K562 (cell line): ENCODE data around the gene LY6G6F.

Source experiments
- CHD2 ChIP-seq: IDR thresholded peaks from 2 replicates; pipeline ENCODE4 v1.6.1; 2011; ENCODE audit warnings: low read depth, low read length
- CREM ChIP-seq: IDR thresholded peaks from 2 replicates; pipeline ENCODE4 v1.6.1; 2014; ENCODE audit warnings: antibody characterized with exemption, low read depth
- GATAD2A ChIP-seq: fragments of 450-650 bp; IDR thresholded peaks from 2 replicates; pipeline ENCODE4 v1.6.1; 2017
- KLF16 ChIP-seq: IDR thresholded peaks from 2 replicates; pipeline ENCODE4 v1.6.1; 2016; ENCODE audit warnings: antibody characterized with exemption
- POLR2A ChIP-seq: fragments of 450-650 bp; conservative IDR thresholded peaks from 2 replicates; pipeline ENCODE4 v1.6.1; 2016
- TARDBP ChIP-seq: fragments of 450-650 bp; IDR thresholded peaks from 2 replicates; pipeline ENCODE4 v1.6.1; 2016
- U2AF2 ChIP-seq: fragments of 200-400 bp; formaldehyde crosslinking; optimal IDR thresholded peaks from 2 replicates; pipeline ENCODE3; 2017; ENCODE audit warnings: low read depth, mild to moderate bottlenecking, low read length
- YY1 ChIP-seq, 3 experiments: IDR thresholded peaks; 2 replicates each; pipeline ENCODE4 v1.6.1; 2011; ENCODE audit warnings: low read length in 2 of 3, mild to moderate bottlenecking in 2 of 3, moderate library complexity in 2 of 3, borderline replicate concordance in 1 of 3, control low read depth in 1 of 3, low read depth in 1 of 3; ENCODE audit not compliant: insufficient read depth in 3 of 3, insufficient replicate concordance in 2 of 3, control insufficient read depth in 1 of 3, insufficient read length in 1 of 3; ENCODE audit errors: extremely low read depth in 1 of 3
- TF ChIP-seq, protein P1 (sequence below): sonication (generic); formaldehyde crosslinking; IDR thresholded peaks from 2 replicates; pipeline ENCODE4 v1.9.0; 2022; ENCODE audit warnings: mild to moderate bottlenecking, missing genetic modification reagents
- TF ChIP-seq, protein P2 (sequence below): fragments of 450-650 bp; IDR thresholded peaks from 2 replicates; pipeline ENCODE4 v1.6.1; 2016; ENCODE audit warnings: low read depth
- TF ChIP-seq, protein P3 (sequence below): sonication (generic); formaldehyde crosslinking; IDR thresholded peaks from 2 replicates; pipeline ENCODE4 v1.4.0; 2020; ENCODE audit warnings: mild to moderate bottlenecking, missing genetic modification reagents

DNA sequence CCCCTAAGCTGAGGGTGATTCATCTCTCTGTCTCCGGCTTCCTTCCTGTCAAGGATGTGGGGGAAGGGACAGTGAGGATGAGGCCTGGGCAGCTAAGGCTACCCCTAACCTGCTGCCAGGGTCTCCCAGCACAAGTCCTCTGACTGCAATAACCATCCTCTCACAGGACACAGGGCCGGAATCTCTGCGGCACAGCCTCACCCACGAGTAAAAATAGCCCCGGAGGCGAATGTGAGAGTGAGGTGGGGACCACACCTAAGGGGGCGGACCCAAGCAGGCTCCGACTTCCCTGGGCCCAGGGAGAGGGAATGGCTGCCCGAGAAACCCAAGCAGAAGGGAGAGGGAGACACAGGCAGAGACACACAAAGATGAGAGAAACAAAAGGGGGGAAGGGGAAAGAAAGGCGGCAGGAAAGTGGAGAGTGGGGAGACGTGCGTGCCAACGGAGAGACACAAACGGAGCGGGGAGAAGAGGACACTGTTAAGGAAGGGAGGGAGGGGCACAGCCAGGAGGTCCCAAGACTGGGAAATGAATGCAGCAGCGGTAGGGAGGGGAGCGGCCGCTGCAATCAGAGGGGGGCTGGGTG, 28.2 kb downstream of the LY6G6F start:
- TF ChIP-seq CHD2 (peak; percentile 68), GATAD2A (no peak), KLF16 (no peak), CREM (no peak), YY1 (IDR thresholded peaks at IDR 0.05; ENCODE audit: borderline replicate concordance in 1 of 3, control insufficient read depth in 1 of 3, extremely low read depth in 1 of 3, insufficient read depth in 3 of 3, insufficient read length in 1 of 3, insufficient replicate concordance in 2 of 3, low read depth in 1 of 3, low read length in 2 of 3) (peak in 1 of 3 experiments; percentile 84), TARDBP (no peak), U2AF2 (no peak), POLR2A (peak; percentile 88)
- TF ChIP-seq, protein P1, sequence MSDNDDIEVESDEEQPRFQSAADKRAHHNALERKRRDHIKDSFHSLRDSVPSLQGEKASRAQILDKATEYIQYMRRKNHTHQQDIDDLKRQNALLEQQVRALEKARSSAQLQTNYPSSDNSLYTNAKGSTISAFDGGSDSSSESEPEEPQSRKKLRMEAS (CRISPR knock-in tag): peak; percentile 59
- TF ChIP-seq, protein P2, sequence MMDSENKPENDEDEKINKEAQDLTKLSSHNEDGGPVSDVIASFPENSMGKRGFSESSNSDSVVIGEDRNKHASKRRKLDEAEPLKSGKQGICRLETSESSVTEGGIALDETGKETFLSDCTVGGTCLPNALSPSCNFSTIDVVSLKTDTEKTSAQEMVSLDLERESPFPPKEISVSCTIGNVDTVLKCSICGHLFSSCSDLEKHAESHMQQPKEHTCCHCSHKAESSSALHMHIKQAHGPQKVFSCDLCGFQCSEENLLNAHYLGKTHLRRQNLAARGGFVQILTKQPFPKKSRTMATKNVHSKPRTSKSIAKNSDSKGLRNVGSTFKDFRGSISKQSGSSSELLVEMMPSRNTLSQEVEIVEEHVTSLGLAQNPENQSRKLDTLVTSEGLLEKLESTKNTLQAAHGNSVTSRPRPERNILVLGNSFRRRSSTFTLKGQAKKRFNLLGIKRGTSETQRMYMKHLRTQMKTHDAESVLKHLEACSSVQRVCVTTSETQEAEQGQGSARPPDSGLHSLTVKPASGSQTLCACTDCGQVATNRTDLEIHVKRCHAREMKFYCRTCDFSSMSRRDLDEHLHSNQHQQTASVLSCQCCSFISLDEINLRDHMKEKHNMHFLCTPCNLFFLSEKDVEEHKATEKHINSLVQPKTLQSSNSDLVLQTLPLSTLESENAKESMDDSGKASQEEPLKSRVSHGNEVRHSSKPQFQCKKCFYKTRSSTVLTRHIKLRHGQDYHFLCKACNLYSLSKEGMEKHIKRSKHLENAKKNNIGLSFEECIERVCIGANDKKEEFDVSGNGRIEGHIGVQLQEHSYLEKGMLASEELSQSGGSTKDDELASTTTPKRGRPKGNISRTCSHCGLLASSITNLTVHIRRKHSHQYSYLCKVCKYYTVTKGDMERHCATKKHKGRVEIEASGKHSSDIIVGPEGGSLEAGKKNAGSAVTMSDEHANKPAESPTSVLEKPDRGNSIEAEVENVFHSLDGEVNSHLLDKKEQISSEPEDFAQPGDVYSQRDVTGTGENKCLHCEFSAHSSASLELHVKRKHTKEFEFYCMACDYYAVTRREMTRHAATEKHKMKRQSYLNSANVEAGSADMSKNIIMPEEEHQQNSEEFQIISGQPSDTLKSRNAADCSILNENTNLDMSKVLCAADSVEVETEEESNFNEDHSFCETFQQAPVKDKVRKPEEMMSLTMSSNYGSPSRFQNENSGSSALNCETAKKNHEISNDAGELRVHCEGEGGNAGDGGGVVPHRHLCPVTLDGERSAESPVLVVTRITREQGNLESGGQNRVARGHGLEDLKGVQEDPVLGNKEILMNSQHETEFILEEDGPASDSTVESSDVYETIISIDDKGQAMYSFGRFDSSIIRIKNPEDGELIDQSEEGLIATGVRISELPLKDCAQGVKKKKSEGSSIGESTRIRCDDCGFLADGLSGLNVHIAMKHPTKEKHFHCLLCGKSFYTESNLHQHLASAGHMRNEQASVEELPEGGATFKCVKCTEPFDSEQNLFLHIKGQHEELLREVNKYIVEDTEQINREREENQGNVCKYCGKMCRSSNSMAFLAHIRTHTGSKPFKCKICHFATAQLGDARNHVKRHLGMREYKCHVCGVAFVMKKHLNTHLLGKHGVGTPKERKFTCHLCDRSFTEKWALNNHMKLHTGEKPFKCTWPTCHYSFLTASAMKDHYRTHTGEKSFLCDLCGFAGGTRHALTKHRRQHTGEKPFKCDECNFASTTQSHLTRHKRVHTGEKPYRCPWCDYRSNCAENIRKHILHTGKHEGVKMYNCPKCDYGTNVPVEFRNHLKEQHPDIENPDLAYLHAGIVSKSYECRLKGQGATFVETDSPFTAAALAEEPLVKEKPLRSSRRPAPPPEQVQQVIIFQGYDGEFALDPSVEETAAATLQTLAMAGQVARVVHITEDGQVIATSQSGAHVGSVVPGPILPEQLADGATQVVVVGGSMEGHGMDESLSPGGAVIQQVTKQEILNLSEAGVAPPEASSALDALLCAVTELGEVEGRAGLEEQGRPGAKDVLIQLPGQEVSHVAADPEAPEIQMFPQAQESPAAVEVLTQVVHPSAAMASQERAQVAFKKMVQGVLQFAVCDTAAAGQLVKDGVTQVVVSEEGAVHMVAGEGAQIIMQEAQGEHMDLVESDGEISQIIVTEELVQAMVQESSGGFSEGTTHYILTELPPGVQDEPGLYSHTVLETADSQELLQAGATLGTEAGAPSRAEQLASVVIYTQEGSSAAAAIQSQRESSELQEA: peak; percentile 32; the same call in 1 of the 2 replicates
- TF ChIP-seq, protein P3, sequence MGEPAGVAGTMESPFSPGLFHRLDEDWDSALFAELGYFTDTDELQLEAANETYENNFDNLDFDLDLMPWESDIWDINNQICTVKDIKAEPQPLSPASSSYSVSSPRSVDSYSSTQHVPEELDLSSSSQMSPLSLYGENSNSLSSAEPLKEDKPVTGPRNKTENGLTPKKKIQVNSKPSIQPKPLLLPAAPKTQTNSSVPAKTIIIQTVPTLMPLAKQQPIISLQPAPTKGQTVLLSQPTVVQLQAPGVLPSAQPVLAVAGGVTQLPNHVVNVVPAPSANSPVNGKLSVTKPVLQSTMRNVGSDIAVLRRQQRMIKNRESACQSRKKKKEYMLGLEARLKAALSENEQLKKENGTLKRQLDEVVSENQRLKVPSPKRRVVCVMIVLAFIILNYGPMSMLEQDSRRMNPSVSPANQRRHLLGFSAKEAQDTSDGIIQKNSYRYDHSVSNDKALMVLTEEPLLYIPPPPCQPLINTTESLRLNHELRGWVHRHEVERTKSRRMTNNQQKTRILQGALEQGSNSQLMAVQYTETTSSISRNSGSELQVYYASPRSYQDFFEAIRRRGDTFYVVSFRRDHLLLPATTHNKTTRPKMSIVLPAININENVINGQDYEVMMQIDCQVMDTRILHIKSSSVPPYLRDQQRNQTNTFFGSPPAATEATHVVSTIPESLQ (CRISPR knock-in tag): no peak; the same call in 1 of the 2 replicates
